ENCODE measurements around the gene SKIDA1.

DNA sequence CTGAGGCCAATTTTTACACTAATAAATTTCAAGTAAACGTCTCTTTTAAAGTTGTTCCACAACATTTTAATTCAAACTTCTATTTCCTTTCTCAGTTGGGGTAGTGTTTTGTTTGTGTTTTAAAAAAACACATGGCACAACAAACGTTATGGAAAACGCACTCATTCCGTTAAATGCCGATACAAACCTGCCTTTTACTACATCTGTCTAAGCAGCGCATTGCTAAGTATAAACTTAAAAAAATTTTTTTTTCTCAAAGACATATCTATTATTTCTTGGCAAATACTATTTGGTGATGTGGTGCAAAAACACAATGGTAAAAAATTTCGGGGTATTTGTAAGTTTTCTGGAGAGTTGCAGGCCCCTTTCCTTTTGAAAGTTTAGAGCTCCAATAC, 1.4 kb downstream of the SKIDA1 start:
- TF ChIP-seq, protein P1, sequence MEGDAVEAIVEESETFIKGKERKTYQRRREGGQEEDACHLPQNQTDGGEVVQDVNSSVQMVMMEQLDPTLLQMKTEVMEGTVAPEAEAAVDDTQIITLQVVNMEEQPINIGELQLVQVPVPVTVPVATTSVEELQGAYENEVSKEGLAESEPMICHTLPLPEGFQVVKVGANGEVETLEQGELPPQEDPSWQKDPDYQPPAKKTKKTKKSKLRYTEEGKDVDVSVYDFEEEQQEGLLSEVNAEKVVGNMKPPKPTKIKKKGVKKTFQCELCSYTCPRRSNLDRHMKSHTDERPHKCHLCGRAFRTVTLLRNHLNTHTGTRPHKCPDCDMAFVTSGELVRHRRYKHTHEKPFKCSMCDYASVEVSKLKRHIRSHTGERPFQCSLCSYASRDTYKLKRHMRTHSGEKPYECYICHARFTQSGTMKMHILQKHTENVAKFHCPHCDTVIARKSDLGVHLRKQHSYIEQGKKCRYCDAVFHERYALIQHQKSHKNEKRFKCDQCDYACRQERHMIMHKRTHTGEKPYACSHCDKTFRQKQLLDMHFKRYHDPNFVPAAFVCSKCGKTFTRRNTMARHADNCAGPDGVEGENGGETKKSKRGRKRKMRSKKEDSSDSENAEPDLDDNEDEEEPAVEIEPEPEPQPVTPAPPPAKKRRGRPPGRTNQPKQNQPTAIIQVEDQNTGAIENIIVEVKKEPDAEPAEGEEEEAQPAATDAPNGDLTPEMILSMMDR (IDR thresholded peaks at IDR 0.05 in 2 of 3, conservative IDR thresholded peaks at IDR 0.05 in 1 of 3; ENCODE audit: borderline replicate concordance in 1 of 3, insufficient read depth in 1 of 3, low read depth in 2 of 3, low read length in 2 of 3): no peak
- TF ChIP-seq EZH2 (IDR thresholded peaks at IDR 0.05): no peak
- TF ChIP-seq SIN3A (IDR thresholded peaks at IDR 0.05; ENCODE audit: low read depth): no peak
- no peak for TF ChIP-seq RAD21 (IDR thresholded peaks at IDR 0.05; ENCODE audit: low read depth)
- no peak for TF ChIP-seq ZFX (IDR thresholded peaks at IDR 0.05)
- no peak for TF ChIP-seq POLR2AphosphoS5 (IDR thresholded peaks at IDR 0.05; ENCODE audit: low read depth, low read length)
- TF ChIP-seq POLR2A (IDR thresholded peaks at IDR 0.05; ENCODE audit: borderline replicate concordance, extremely low read depth, insufficient read depth, insufficient read length): no peak
- TF ChIP-seq TCF7L2 (IDR thresholded peaks at IDR 0.05; ENCODE audit: borderline replicate concordance, extremely low read depth, insufficient read depth, insufficient read length): no peak
